Kidney (tissue), 14 donors: ENCODE data around the gene WDR89. TPM values are rescaled to one million over a fixed set of nuclear protein-coding genes. Genes with fewer than 3 reads are reported as not detected.
A peak's percentile ranks its signal among the peaks of the same experiment; 100 is the strongest.

Experiments
- DNase-seq, 5 donors: peaks; one replicate each; pipeline ENCODE4 v3.0.0-alpha.2; 2013 to 2020
- FAIRE-seq: peaks from 2 replicates; lab custom pipeline; 2012; peaks lifted over from hg19 to GRCh38; lab: Jason Lieb, UNC
- H3K27ac ChIP-seq, 2 donors: one replicate each; pipeline ENCODE4 v1.7.0; 2013; ENCODE audit warnings: low read depth in 2 of 2, low read length in 2 of 2, inconsistent platforms in 1 of 2
- H3K27me3 ChIP-seq: one replicate; pipeline ENCODE4 v1.7.1; 2013; ENCODE audit warnings: low read length, inconsistent platforms; ENCODE audit not compliant: control insufficient read depth, insufficient read depth
- H3K36me3 ChIP-seq, 3 donors: one replicate each; pipeline versions ENCODE4 v1.7.0 to v1.7.1; 2013; ENCODE audit warnings: low read length in 3 of 3, control low read depth in 1 of 3, inconsistent platforms in 1 of 3; ENCODE audit not compliant: insufficient read depth in 3 of 3, control insufficient read depth in 2 of 3
- H3K4me1 ChIP-seq, 3 donors: one replicate each; pipeline versions ENCODE4 v1.7.0 to v1.7.1; 2013; ENCODE audit warnings: low read length in 3 of 3, inconsistent platforms in 1 of 3, low read depth in 1 of 3; ENCODE audit not compliant: control insufficient read depth in 2 of 3, insufficient read depth in 2 of 3
- H3K4me3 ChIP-seq, 3 donors: one replicate each; pipeline versions ENCODE4 v1.7.0 to v1.8.1; 2013; ENCODE audit warnings: low read length in 3 of 3, control low read depth in 1 of 3, inconsistent platforms in 1 of 3
- H3K9ac ChIP-seq, 3 donors: one replicate each; pipeline versions ENCODE4 v1.7.0 to v1.7.1; 2013; ENCODE audit warnings: low read length in 3 of 3, control low read depth in 1 of 3, inconsistent platforms in 1 of 3
- H3K9me3 ChIP-seq, 3 donors: one replicate each; pipeline versions ENCODE4 v1.7.0 to v1.7.1; 2013; ENCODE audit warnings: low read length in 3 of 3, control low read depth in 1 of 3, inconsistent platforms in 1 of 3; ENCODE audit not compliant: control insufficient read depth in 2 of 3, insufficient read depth in 1 of 3
- CTCF ChIP-seq: IDR thresholded peaks from 3 replicates; pipeline ENCODE4 v1.5.1; 2012; ENCODE audit warnings: mild to moderate bottlenecking, moderate library complexity, borderline replicate concordance; ENCODE audit not compliant: insufficient read depth; ENCODE audit errors: extremely low read depth
- intact Hi-C: fragments of 100-400 bp; cut with DNase I; formaldehyde crosslinking; loops from one replicate; pipeline ENCODE4 v1.11.1; 2022
- polyA plus RNA-seq: library from polyadenylated mRNA; stranded (reverse); fragments of 350-450 nt; fragmentation: Illumina TruSeq; extraction: RNeasy Lipid Tissue Mini Kit (QIAGEN cat#74804); gene quantifications from one replicate; pipeline ENCODE4 v1.2.3, GENCODE V29; 2014; ENCODE audit warnings: low read depth, low replicate concordance; ENCODE audit not compliant: insufficient read depth
- total RNA-seq: library from RNA; stranded (reverse); fragmentation: NEBNext Ultra II Directional; extraction: Animal tissue kit (Norgen Biotek cat#: 25700); gene quantifications from one replicate; pipeline ENCODE4 v1.2.1, GENCODE V29; 2021
- donor health status: control.
- donor health status: control.
- donor health status: control.
- donor health status: control.
- donor health status: control.
- donor health status: DM: yes; HTN: yes; CAD: no.
- donor health status: Normal renal cell carcinoma (clear cell type).

Gene WDR89
- total and polyA plus RNA-seq, 2 donors from 2014 or later: 10.8 to 15.7 TPM

- Histone ChIP-seq H3K36me3 (no peaks in the 10 kb centered on the region), H3K4me3 (no peak overlapping the region), H3K9ac (no peak overlapping the region), H3K4me1 (no peaks in the 10 kb centered on the region), H3K27ac (peak overlapping the region in 1 of 2 donors; percentile 65), H3K9me3 (no peaks in the 10 kb centered on the region), H3K27me3 (no peaks in the 10 kb centered on the region)
- DNase-seq: no peak
- intact Hi-C loops: no loop called here
- no peak for TF ChIP-seq CTCF
- FAIRE-seq: no peak
These were observed 8.7 kb upstream of the WDR89 start for GRCh38 chr14:63650256-63650952.

- DNase-seq (no peak), FAIRE-seq (no peak)
- H3K4me3 ChIP-seq: no peak overlapping the region
- no peaks in the 10 kb centered on the region for H3K27me3 ChIP-seq
- intact Hi-C loops: no loop called here
- H3K9ac ChIP-seq: no peak overlapping the region
- no peak for TF ChIP-seq CTCF
- H3K4me1 ChIP-seq: peaks cover 0 to 1% (median 0%) of the 10 kb centered on the region in 3 donors
- H3K9me3 ChIP-seq: no peaks in the 10 kb centered on the region
- no peak overlapping the region for H3K27ac ChIP-seq
- no peaks in the 10 kb centered on the region for H3K36me3 ChIP-seq
These were observed 6.2 kb upstream of the WDR89 start for GRCh38 chr14:63647696-63648410.

GRCh38 chr14:63644741-63645140 lies 3.1 kb upstream of the WDR89 start:
- Histone ChIP-seq H3K27ac (no peak overlapping the region), H3K9me3 (no peaks in the 10 kb centered on the region), H3K4me3 (no peak overlapping the region), H3K4me1 (peaks cover 0 to 3% (median 3%) of the 10 kb centered on the region in 3 donors), H3K9ac (no peak overlapping the region), H3K36me3 (no peaks in the 10 kb centered on the region), H3K27me3 (no peaks in the 10 kb centered on the region)
- intact Hi-C loops: no loop called here
- DNase-seq: no peak
- no peak for FAIRE-seq
- TF ChIP-seq CTCF: no peak
